A673 (cell line): ENCODE measurements around the gene MIA2. TPM values are rescaled to one million over a fixed set of nuclear protein-coding genes. Genes with fewer than 3 reads are reported as not detected.
"Not testable (repeated sequence)": the region's sequence is repeated elsewhere in the genome, so short reads cannot be mapped to it uniquely, and the experiment has no call there.

Experiments used
- BruUV-seq: library from RNA; stranded (reverse); fragments of 400-500 nt; replicated peaks from 2 replicates; lab custom pipeline; 2021; lab: Mats Ljungman, UMichigan
- CTCF ChIA-PET: fragments of 300-600 bp; sonication (Branson Sonifier 250); formaldehyde crosslinking; loops from one replicate; lab custom pipeline; 2022; ENCODE audit warnings: antibody characterized with exemption; lab: Charles Lee
- POLR2A ChIA-PET: fragments of 300-600 bp; sonication (Branson Sonifier 250); formaldehyde crosslinking; loops from one replicate; lab custom pipeline; 2022; ENCODE audit warnings: antibody characterized with exemption; ENCODE audit not compliant: low non-redundant PET; lab: Charles Lee
- DNase-seq: peaks from one replicate; pipeline ENCODE4 v3.0.0-alpha.2; 2015; ENCODE audit warnings: low spot score
- H3K27ac ChIP-seq: fragments of 200-600 bp; sonication (generic); 2 replicates; pipeline ENCODE4 v1.5.1; 2016; ENCODE audit warnings: mixed run types, low read depth, mild to moderate bottlenecking, mixed read lengths, antibody characterized with exemption, low read length; ENCODE audit not compliant: poor library complexity, severe bottlenecking
- H3K27me3 ChIP-seq: fragments of 200-600 bp; sonication (generic); replicated peaks from 2 replicates; pipeline ENCODE4 v1.6.1; 2017; ENCODE audit warnings: mixed run types, low read depth, mild to moderate bottlenecking, mixed read lengths, antibody characterized with exemption, low read length; ENCODE audit not compliant: insufficient read depth, poor library complexity
- H3K36me3 ChIP-seq: fragments of 200-600 bp; sonication (generic); 2 replicates; pipeline ENCODE4 v1.6.1; 2016; ENCODE audit warnings: mixed run types, mild to moderate bottlenecking, mixed read lengths, antibody characterized with exemption, low read length; ENCODE audit not compliant: insufficient read depth, poor library complexity, severe bottlenecking
- H3K4me1 ChIP-seq: fragments of 200-600 bp; sonication (generic); 2 replicates; pipeline ENCODE4 v1.6.1; 2017; ENCODE audit warnings: mixed run types, mild to moderate bottlenecking, mixed read lengths, antibody characterized with exemption, low read length; ENCODE audit not compliant: insufficient read depth, poor library complexity, severe bottlenecking
- H3K4me3 ChIP-seq: fragments of 200-600 bp; sonication (generic); 2 replicates; pipeline ENCODE4 v1.5.1; 2016; ENCODE audit warnings: low read depth, mixed run types, mild to moderate bottlenecking, mixed read lengths, low read length; ENCODE audit not compliant: poor library complexity, severe bottlenecking
- H3K9me3 ChIP-seq: fragments of 200-600 bp; sonication (generic); 2 replicates; pipeline ENCODE4 v1.6.1; 2016; ENCODE audit warnings: mixed run types, low read depth, mild to moderate bottlenecking, mixed read lengths, antibody characterized with exemption, low read length; ENCODE audit not compliant: poor library complexity, severe bottlenecking
- CTCF ChIP-seq: fragments of 300-800, 200-600 bp; sonication (generic); conservative IDR thresholded peaks from 2 replicates; pipeline ENCODE4 v1.5.1; 2017; ENCODE audit warnings: low read depth, mild to moderate bottlenecking, antibody characterized with exemption, low read length, moderate library complexity, mixed read lengths
- EZH2 ChIP-seq: fragments of 200-600 bp; sonication (generic); IDR thresholded peaks from 2 replicates; pipeline ENCODE4 v1.6.1; 2017; ENCODE audit warnings: borderline replicate concordance, low read depth, mild to moderate bottlenecking, mixed read lengths, antibody characterized with exemption, low read length; ENCODE audit not compliant: poor library complexity, severe bottlenecking
- intact Hi-C: fragments of 100-400 bp; cut with micrococcal nuclease; formaldehyde crosslinking; loops from one replicate; pipeline ENCODE4 v1.10.0; 2022; ENCODE audit not compliant: unreplicated experiment
- total RNA-seq: library from RNA; stranded (reverse); gene quantifications from 2 replicates; pipeline ENCODE4 v1.2.3, GENCODE V29; 2021

MIA2 gene
- total RNA-seq, 1 experiment from 2014 or later, result 16.7 TPM

- CTCF ChIA-PET, result no interaction called here
- no peak overlapping the region for H3K4me3 ChIP-seq
- no peak for DNase-seq
- BruUV-seq, result no TSS peak
- no peaks in the 10 kb centered on the region for H3K4me1 ChIP-seq
- POLR2A ChIA-PET, result no interaction called here
- intact Hi-C loops, result no loop called here
- H3K27ac ChIP-seq, result no peak overlapping the region
- H3K36me3 ChIP-seq, result peaks cover 8% of the 10 kb centered on the region
- H3K27me3 ChIP-seq, result no peaks in the 10 kb centered on the region
- no peaks in the 10 kb centered on the region for H3K9me3 ChIP-seq
- no peak for TF ChIP-seq EZH2
- TF ChIP-seq CTCF, result no peak
Measured at GRCh38 chr14:39351708-39352107, 118.0 kb downstream of the MIA2 start.

GRCh38 chr14:39359069-39359468 is 125.4 kb downstream of the MIA2 start:
- H3K36me3 ChIP-seq, H3K4me3 ChIP-seq, H3K4me1 ChIP-seq, BruUV-seq, H3K27ac ChIP-seq, H3K27me3 ChIP-seq, CTCF ChIA-PET, DNase-seq, POLR2A ChIA-PET, intact Hi-C loops, H3K9me3 ChIP-seq: not testable (repeated sequence)

GRCh38 chr14:39360316-39360715 is 126.6 kb downstream of the MIA2 start:
- no peaks in the 10 kb centered on the region for H3K4me1 ChIP-seq
- no peaks in the 10 kb centered on the region for H3K27me3 ChIP-seq
- H3K36me3 ChIP-seq, result no peaks in the 10 kb centered on the region
- no peak for DNase-seq
- no TSS peak for BruUV-seq
- H3K27ac ChIP-seq, result no peak overlapping the region
- TF ChIP-seq CTCF (no peak), EZH2 (no peak)
- CTCF ChIA-PET, result no interaction called here
- intact Hi-C loops, result no loop called here
- H3K9me3 ChIP-seq, result no peaks in the 10 kb centered on the region
- POLR2A ChIA-PET, result no interaction called here
- H3K4me3 ChIP-seq, result no peak overlapping the region

GRCh38 chr14:39361556-39361955 is 127.8 kb downstream of the MIA2 start:
- CTCF ChIA-PET, result not testable (repeated sequence)

More at GRCh38 chr14:39361556-39361955, 127.8 kb downstream of the MIA2 start:
- intact Hi-C loops, H3K4me3 ChIP-seq, POLR2A ChIA-PET, DNase-seq, H3K4me1 ChIP-seq, BruUV-seq, H3K36me3 ChIP-seq, H3K27ac ChIP-seq, H3K9me3 ChIP-seq, H3K27me3 ChIP-seq: not testable (repeated sequence)
